GM12878 (cell line): ENCODE data around the gene HIGD1C. TPM values are rescaled to one million over a fixed set of nuclear protein-coding genes. Genes with fewer than 3 reads are reported as not detected.

Source experiments
- ATAC-seq: fragments of 200-7000 bp; cut with Tn5 transposase; 3 replicates; pipeline ENCODE4 v1.9.1; 2020; ENCODE audit warnings: mild to moderate bottlenecking, moderate library complexity
- BruUV-seq: library from RNA; stranded (reverse); fragments of 400-500 nt; replicated peaks from 2 replicates; lab custom pipeline; 2021; lab: Mats Ljungman, UMichigan
- CTCF ChIA-PET: fragments of 300-600 bp; sonication (Branson Sonifier 250); formaldehyde crosslinking; extraction: SDS; loops from one replicate; lab custom pipeline; 2021; ENCODE audit warnings: inconsistent platforms; lab: Yijun Ruan, JAX
- POLR2A ChIA-PET: fragments of 350-600 bp; formaldehyde crosslinking; extraction: SDS; loops from one replicate; lab custom pipeline; 2021; ENCODE audit warnings: inconsistent platforms; lab: Charles Lee
- RAD21 ChIA-PET: fragments of 300-600 bp; sonication (Branson Sonifier 250); formaldehyde crosslinking; loops from one replicate; lab custom pipeline; 2023; ENCODE audit warnings: antibody characterized with exemption; ENCODE audit not compliant: unreplicated experiment; lab: Charles Lee
- SMC1A ChIA-PET: fragments of 300-600 bp; sonication (Branson Sonifier 250); formaldehyde crosslinking; loops from one replicate; lab custom pipeline; 2023; ENCODE audit not compliant: unreplicated experiment, uncharacterized antibody; lab: Charles Lee
- DNase-seq: peaks from one replicate; pipeline ENCODE4 v3.0.0-alpha.2; 2011; ENCODE audit warnings: low read depth, low spot score
- FAIRE-seq: peaks from 3 replicates; lab custom pipeline; 2011; peaks lifted over from hg19 to GRCh38; lab: Jason Lieb, UNC
- H2AFZ ChIP-seq: 2 replicates; pipeline ENCODE4 v1.6.0; 2011; ENCODE audit warnings: low read depth, low read length, control low read depth; ENCODE audit not compliant: control insufficient read depth
- H3K27ac ChIP-seq: 2 replicates; pipeline ENCODE4 v1.5.1; 2011; ENCODE audit warnings: control low read depth; ENCODE audit not compliant: control insufficient read depth, insufficient read depth
- H3K27me3 ChIP-seq, 2 experiments: replicated peaks in 1 of 2; 2 replicates each; pipeline versions ENCODE4 v1.6.0 to v1.6.1; 2011; ENCODE audit warnings: low read length in 1 of 2; ENCODE audit not compliant: control insufficient read depth in 2 of 2, insufficient read depth in 2 of 2
- H3K36me3 ChIP-seq, 2 experiments: 2 replicates each; pipeline ENCODE4 v1.5.1; 2011; ENCODE audit warnings: low read length in 1 of 2; ENCODE audit not compliant: control insufficient read depth in 2 of 2, insufficient read depth in 2 of 2
- H3K4me1 ChIP-seq: 2 replicates; pipeline ENCODE4 v1.6.1; 2011; ENCODE audit warnings: mild to moderate bottlenecking, low read length, moderate library complexity, mixed read lengths; ENCODE audit not compliant: control insufficient read depth, insufficient read depth
- H3K4me2 ChIP-seq: 2 replicates; pipeline ENCODE4 v1.6.0; 2011; ENCODE audit warnings: control low read depth; ENCODE audit not compliant: control insufficient read depth, insufficient read depth
- H3K4me3 ChIP-seq: fragments of 200-600 bp; sonication (generic); 2 replicates; pipeline ENCODE4 v1.5.1; 2016
- H3K79me2 ChIP-seq: 2 replicates; pipeline ENCODE4 v1.6.0; 2011; ENCODE audit warnings: low read length; ENCODE audit not compliant: control insufficient read depth, insufficient read depth
- H3K9ac ChIP-seq: 2 replicates; pipeline ENCODE4 v1.8.0; 2011; ENCODE audit warnings: low read length, control low read depth, mixed read lengths; ENCODE audit not compliant: control insufficient read depth, insufficient read depth
- H3K9me3 ChIP-seq: replicated peaks from 3 replicates; pipeline ENCODE4 v1.5.1; 2011; ENCODE audit warnings: mild to moderate bottlenecking, low read length; ENCODE audit not compliant: control insufficient read depth, insufficient read depth
- H4K20me1 ChIP-seq: 2 replicates; pipeline ENCODE4 v1.6.0; 2011; ENCODE audit not compliant: control insufficient read depth, insufficient read depth
- BMI1 ChIP-seq: fragments of 450-650 bp; IDR thresholded peaks from 2 replicates; pipeline ENCODE4 v1.6.1; 2016; ENCODE audit warnings: mild to moderate bottlenecking, moderate library complexity, borderline replicate concordance
- CBFB ChIP-seq: IDR thresholded peaks from 2 replicates; pipeline ENCODE4 v1.6.1; 2016; ENCODE audit warnings: antibody characterized with exemption, low read depth
- CHD1 ChIP-seq: IDR thresholded peaks from 2 replicates; pipeline ENCODE4 v1.6.1; 2012; ENCODE audit warnings: low read depth, low read length, improper control_type of control experiment
- MEF2B ChIP-seq: fragments of 450-650 bp; IDR thresholded peaks from 2 replicates; pipeline ENCODE4 v1.6.1; 2018; ENCODE audit warnings: mild to moderate bottlenecking, moderate library complexity; ENCODE audit not compliant: partially characterized antibody, poor library complexity, severe bottlenecking
- POLR2AphosphoS2 ChIP-seq: IDR thresholded peaks from 2 replicates; pipeline ENCODE4 v1.6.1; 2011; ENCODE audit warnings: low read depth, mild to moderate bottlenecking, low read length, improper control_type of control experiment, moderate library complexity
- RAD21 ChIP-seq: IDR thresholded peaks from 2 replicates; pipeline ENCODE4 v1.6.1; 2011; ENCODE audit warnings: mild to moderate bottlenecking, low read depth, low read length, moderate library complexity; ENCODE audit not compliant: insufficient read depth
- REST ChIP-seq: IDR thresholded peaks from 2 replicates; pipeline ENCODE4 v1.6.1; 2012; ENCODE audit warnings: mild to moderate bottlenecking, low read depth, low read length
- SIN3A ChIP-seq: IDR thresholded peaks from 2 replicates; pipeline ENCODE4 v1.6.1; 2012; ENCODE audit warnings: low read depth, low read length, improper control_type of control experiment
- SMC3 ChIP-seq: IDR thresholded peaks from 2 replicates; pipeline ENCODE4 v1.6.1; 2011; ENCODE audit warnings: low read length, improper control_type of control experiment, borderline replicate concordance
- YY1 ChIP-seq: IDR thresholded peaks from 2 replicates; pipeline ENCODE4 v1.6.1; 2011; ENCODE audit warnings: low read depth, mild to moderate bottlenecking, low read length
- ZNF207 ChIP-seq: fragments of 450-650 bp; IDR thresholded peaks from 2 replicates; pipeline ENCODE4 v1.6.1; 2014; ENCODE audit warnings: antibody characterized with exemption, mild to moderate bottlenecking, borderline replicate concordance
- ZNF384 ChIP-seq: IDR thresholded peaks from 2 replicates; pipeline ENCODE4 v1.6.1; 2012; ENCODE audit warnings: low read depth, mild to moderate bottlenecking, low read length, improper control_type of control experiment, borderline replicate concordance
- WGBS: methylation state at CpG from one replicate; pipeline ENCODE4 v1.1.6; 2016; ENCODE audit warnings: low lambda C conversion rate; ENCODE audit not compliant: insufficient replicate concordance, insufficient coverage; ENCODE audit errors: missing lambda C conversion rate; 5-methylcytosine and 5-hydroxymethylcytosine counted together
- in situ Hi-C: fragments of 300-500 bp; cut with MboI; formaldehyde crosslinking; loops from 9 replicates; pipeline ENCODE4 v1.14.3; 2018; ENCODE audit warnings: mixed read lengths
- intact Hi-C: fragments of 100-400 bp; cut with micrococcal nuclease; formaldehyde crosslinking; loops from one replicate; pipeline ENCODE4 v1.14.2; 2022; ENCODE audit not compliant: unreplicated experiment
- polyA plus RNA-seq, 11 experiments: library from polyadenylated mRNA; depleted of rRNA in 4 of 11; unstranded in 6 of 11; stranded (reverse) in 5 of 11; fragments of >200 nt; fragmentation: Nextera tagmentation in 4 of 11; fragmentation: Illumina TruSeq in 1 of 11; extraction: Ambion mirVana in 4 of 11; extraction: Trizol in 1 of 11; gene quantifications; 1 replicate in 1 of 11; 2 replicates in 10 of 11; pipeline versions ENCODE4 v1.2.1 to v1.2.3, GENCODE V29; 2011 to 2016; ENCODE audit warnings: inconsistent platforms in 2 of 11, missing spikeins in 2 of 11, low read depth in 1 of 11
- total RNA-seq, 4 experiments: library from RNA; depleted of rRNA in 3 of 4; stranded (reverse); fragments of >200 nt in 3 of 4; fragmentation: Illumina TruSeq in 1 of 4; extraction: Trizol in 1 of 4; gene quantifications; 2 replicates each; pipeline versions ENCODE4 v1.2.1 to v1.2.3, GENCODE V29; 2013 to 2021
- TF ChIP-seq, protein P1 (sequence below): IDR thresholded peaks from 2 replicates; pipeline ENCODE4 v1.6.1; 2011; ENCODE audit warnings: low read depth, low read length, improper control_type of control experiment, borderline replicate concordance
- TF ChIP-seq, protein P2 (sequence below): fragments of 450-650 bp; formaldehyde crosslinking; IDR thresholded peaks from 2 replicates; pipeline ENCODE4 v1.4.0; 2020; ENCODE audit warnings: mild to moderate bottlenecking, moderate library complexity

HIGD1C gene
- total and polyA plus RNA-seq, 10 of the 15 experiments (the other 5 are each of a cell fraction or from before 2014, with no cell fraction given) = not detected

DNA sequence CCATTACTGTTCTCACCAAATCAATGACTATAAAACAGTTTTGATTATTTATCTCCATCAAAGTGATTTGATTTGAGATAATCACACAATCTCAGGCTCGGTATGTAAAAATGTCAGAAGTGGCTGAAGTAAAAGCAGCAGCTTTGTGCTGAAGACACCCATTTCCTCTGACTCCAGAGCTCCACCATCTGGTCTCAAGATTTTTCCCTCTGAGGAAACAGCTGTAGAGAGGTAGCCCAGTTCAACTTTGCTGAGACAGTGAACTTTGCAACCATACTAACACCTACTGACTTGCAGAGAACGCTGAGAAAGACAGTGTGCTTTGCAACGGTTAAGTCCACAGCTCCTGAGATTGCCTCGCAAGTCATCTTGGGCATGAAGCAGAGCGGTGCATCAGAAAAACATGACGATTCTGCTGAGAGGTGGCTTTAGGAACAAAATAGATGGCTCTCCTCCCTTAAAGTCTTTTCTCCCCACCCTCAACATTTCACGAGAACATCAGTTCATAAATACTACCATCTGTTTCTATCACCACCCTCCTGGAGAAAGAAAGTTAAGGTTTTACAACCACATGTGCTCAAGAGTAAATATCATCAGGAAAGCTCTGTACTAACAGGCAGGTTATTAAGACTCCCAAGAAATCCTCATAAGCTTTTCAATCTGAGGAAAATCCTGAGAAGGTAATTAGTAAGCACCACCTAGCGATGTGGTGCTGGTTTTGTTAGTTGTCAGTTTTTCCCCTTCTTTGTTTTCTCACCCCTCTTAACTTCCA lies 34.8 kb downstream of the HIGD1C start:
- Histone ChIP-seq H3K4me3 (no peak overlapping the region), H3K27me3 (no peaks in the 10 kb centered on the region), H3K4me2 (no peak overlapping the region), H3K4me1 (peaks cover 17% of the 10 kb centered on the region), H4K20me1 (no peaks in the 10 kb centered on the region), H3K36me3 (peaks cover 2 to 17% of the 10 kb centered on the region in 2 experiments), H3K27ac (no peak overlapping the region), H3K9me3 (no peaks in the 10 kb centered on the region), H3K79me2 (no peaks in the 10 kb centered on the region), H2AFZ (no peak overlapping the region), H3K9ac (no peak overlapping the region)
- 76% methylated on average over 8 of the region's 8 CpGs for WGBS
- CTCF ChIA-PET = interaction anchor here (0.7 to 7.2 kb wide), 29 partner anchors 11 to 492 kb away, joined by 3 to 149 read pairs (median 5); partner anchors contain the start of genes ATF1, DIP2B and SLC11A2
- BruUV-seq = no TSS peak
- peak; percentile 69 for ATAC-seq
- in situ Hi-C loops (no loop called here), intact Hi-C loops (loop anchor here (2.0 to 5.0 kb wide), 2 partner anchors 162 to 220 kb away; no protein-coding TSS in a partner anchor)
- no peak for DNase-seq
- RAD21 ChIA-PET = interaction anchor here (0.6 to 7.3 kb wide), 18 partner anchors 17 to 892 kb away, joined by 3 to 114 read pairs (median 4); partner anchors contain the start of genes ATF1, DIP2B, LETMD1 and SLC11A2
- SMC1A ChIA-PET = interaction anchor here (0.6 to 7.6 kb wide), 23 partner anchors 8 to 482 kb away, joined by 3 to 129 read pairs (median 4); partner anchors contain the start of genes ATF1, DIP2B and SLC11A2
- FAIRE-seq = peak; percentile 57
- POLR2A ChIA-PET = interaction anchor here (0.8 kb wide), 1 partner anchor 222 kb away, joined by 3 read pairs; no protein-coding TSS in a partner anchor
- TF ChIP-seq YY1 (0 out of 2 replicates have a peak, but pooled peaks have one; percentile 52), ZNF384 (no peak), CBFB (no peak), SMC3 (peak; percentile 81; the same call in 1 of the 2 replicates), SIN3A (no peak), RAD21 (peak; percentile 77), BMI1 (no peak), CHD1 (no peak), REST (no peak), ZNF207 (no peak), MEF2B (no peak), POLR2AphosphoS2 (no peak)
- TF ChIP-seq, protein P1, sequence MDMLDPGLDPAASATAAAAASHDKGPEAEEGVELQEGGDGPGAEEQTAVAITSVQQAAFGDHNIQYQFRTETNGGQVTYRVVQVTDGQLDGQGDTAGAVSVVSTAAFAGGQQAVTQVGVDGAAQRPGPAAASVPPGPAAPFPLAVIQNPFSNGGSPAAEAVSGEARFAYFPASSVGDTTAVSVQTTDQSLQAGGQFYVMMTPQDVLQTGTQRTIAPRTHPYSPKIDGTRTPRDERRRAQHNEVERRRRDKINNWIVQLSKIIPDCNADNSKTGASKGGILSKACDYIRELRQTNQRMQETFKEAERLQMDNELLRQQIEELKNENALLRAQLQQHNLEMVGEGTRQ = no peak
- TF ChIP-seq, protein P2, sequence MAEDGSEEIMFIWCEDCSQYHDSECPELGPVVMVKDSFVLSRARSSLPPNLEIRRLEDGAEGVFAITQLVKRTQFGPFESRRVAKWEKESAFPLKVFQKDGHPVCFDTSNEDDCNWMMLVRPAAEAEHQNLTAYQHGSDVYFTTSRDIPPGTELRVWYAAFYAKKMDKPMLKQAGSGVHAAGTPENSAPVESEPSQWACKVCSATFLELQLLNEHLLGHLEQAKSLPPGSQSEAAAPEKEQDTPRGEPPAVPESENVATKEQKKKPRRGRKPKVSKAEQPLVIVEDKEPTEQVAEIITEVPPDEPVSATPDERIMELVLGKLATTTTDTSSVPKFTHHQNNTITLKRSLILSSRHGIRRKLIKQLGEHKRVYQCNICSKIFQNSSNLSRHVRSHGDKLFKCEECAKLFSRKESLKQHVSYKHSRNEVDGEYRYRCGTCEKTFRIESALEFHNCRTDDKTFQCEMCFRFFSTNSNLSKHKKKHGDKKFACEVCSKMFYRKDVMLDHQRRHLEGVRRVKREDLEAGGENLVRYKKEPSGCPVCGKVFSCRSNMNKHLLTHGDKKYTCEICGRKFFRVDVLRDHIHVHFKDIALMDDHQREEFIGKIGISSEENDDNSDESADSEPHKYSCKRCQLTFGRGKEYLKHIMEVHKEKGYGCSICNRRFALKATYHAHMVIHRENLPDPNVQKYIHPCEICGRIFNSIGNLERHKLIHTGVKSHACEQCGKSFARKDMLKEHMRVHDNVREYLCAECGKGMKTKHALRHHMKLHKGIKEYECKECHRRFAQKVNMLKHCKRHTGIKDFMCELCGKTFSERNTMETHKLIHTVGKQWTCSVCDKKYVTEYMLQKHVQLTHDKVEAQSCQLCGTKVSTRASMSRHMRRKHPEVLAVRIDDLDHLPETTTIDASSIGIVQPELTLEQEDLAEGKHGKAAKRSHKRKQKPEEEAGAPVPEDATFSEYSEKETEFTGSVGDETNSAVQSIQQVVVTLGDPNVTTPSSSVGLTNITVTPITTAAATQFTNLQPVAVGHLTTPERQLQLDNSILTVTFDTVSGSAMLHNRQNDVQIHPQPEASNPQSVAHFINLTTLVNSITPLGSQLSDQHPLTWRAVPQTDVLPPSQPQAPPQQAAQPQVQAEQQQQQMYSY (CRISPR knock-in tag) = no peak
